GM23338 (cell line): ENCODE measurements around the gene CYP2A7. TPM values are rescaled to one million over a fixed set of nuclear protein-coding genes. Genes with fewer than 3 reads are reported as not detected.

Experiments
- ATAC-seq: fragments of 200-7000 bp; cut with Tn5 transposase; 3 replicates; pipeline ENCODE4 v1.9.1; 2020
- DNase-seq: peaks from one replicate; pipeline ENCODE4 v3.0.0-alpha.2; 2015; ENCODE audit warnings: low spot score
- H2AFZ ChIP-seq: fragments of 200-600 bp; sonication (generic); 2 replicates; pipeline ENCODE4 v1.8.0; 2016; ENCODE audit warnings: antibody characterized with exemption, mild to moderate bottlenecking, moderate library complexity
- H3F3A ChIP-seq: fragments of 200-600 bp; sonication (generic); replicated peaks from 2 replicates; pipeline ENCODE4 v1.8.0; 2017; ENCODE audit warnings: antibody characterized with exemption, mixed run types, low read depth
- H3K27ac ChIP-seq: fragments of 200-600 bp; sonication (generic); 2 replicates; pipeline ENCODE4 v1.6.1; 2016; ENCODE audit warnings: low read depth
- H3K27me3 ChIP-seq: fragments of 200-600 bp; sonication (generic); 2 replicates; pipeline ENCODE4 v1.8.0; 2016; ENCODE audit warnings: mild to moderate bottlenecking, mixed run types, moderate library complexity; ENCODE audit not compliant: insufficient read depth
- H3K36me3 ChIP-seq: fragments of 200-600 bp; sonication (generic); 2 replicates; pipeline ENCODE4 v1.8.0; 2016; ENCODE audit warnings: mild to moderate bottlenecking; ENCODE audit not compliant: insufficient read depth
- H3K4me1 ChIP-seq: fragments of 200-600 bp; sonication (generic); 2 replicates; pipeline ENCODE4 v1.8.0; 2016; ENCODE audit warnings: mild to moderate bottlenecking, moderate library complexity; ENCODE audit not compliant: insufficient read depth
- H3K4me2 ChIP-seq: fragments of 200-600 bp; sonication (generic); 2 replicates; pipeline ENCODE4 v1.7.1; 2017; ENCODE audit warnings: mixed run types
- H3K4me3 ChIP-seq: fragments of 200-600 bp; sonication (generic); 2 replicates; pipeline ENCODE4 v1.6.1; 2016; ENCODE audit warnings: mixed run types
- H3K79me2 ChIP-seq: fragments of 200-600 bp; sonication (generic); replicated peaks from 2 replicates; pipeline ENCODE4 v1.8.0; 2017; ENCODE audit warnings: mild to moderate bottlenecking; ENCODE audit not compliant: insufficient read depth
- H3K9me2 ChIP-seq: fragments of 200-600 bp; sonication (generic); 2 replicates; pipeline ENCODE4 v1.8.0; 2017; ENCODE audit not compliant: insufficient read depth
- H4K20me1 ChIP-seq: fragments of 200-600 bp; sonication (generic); replicated peaks from 2 replicates; pipeline ENCODE4 v1.8.0; 2017; ENCODE audit warnings: mild to moderate bottlenecking; ENCODE audit not compliant: insufficient read depth
- H3K27ac Mint-ChIP-seq: 2 replicates; pipeline ENCODE4 v1.8.0; 2020; ENCODE audit warnings: inconsistent platforms, mild to moderate bottlenecking, moderate library complexity, mixed read lengths
- H3K27me3 Mint-ChIP-seq: 3 replicates; pipeline ENCODE4 v1.8.0; 2022; ENCODE audit warnings: low read depth, mild to moderate bottlenecking, moderate library complexity, mixed read lengths, inconsistent platforms; ENCODE audit not compliant: insufficient read depth, poor library complexity
- H3K36me3 Mint-ChIP-seq: 3 replicates; pipeline ENCODE4 v1.8.0; 2021; ENCODE audit warnings: low read depth, mild to moderate bottlenecking, inconsistent platforms, moderate library complexity, mixed read lengths
- H3K4me1 Mint-ChIP-seq: 3 replicates; pipeline ENCODE4 v1.8.0; 2020; ENCODE audit warnings: mild to moderate bottlenecking, inconsistent platforms, mixed read lengths
- H3K4me3 Mint-ChIP-seq: 3 replicates; pipeline ENCODE4 v1.8.0; 2021; ENCODE audit warnings: moderate library complexity, mild to moderate bottlenecking, inconsistent platforms, mixed read lengths
- H3K9me3 Mint-ChIP-seq: 3 replicates; pipeline ENCODE4 v1.8.0; 2020; ENCODE audit warnings: moderate library complexity, mild to moderate bottlenecking, inconsistent platforms, mixed read lengths
- CREB1 ChIP-seq: fragments of 250-450 bp; sonication (Bioruptor Pico); IDR thresholded peaks from 2 replicates; pipeline ENCODE4 v1.5.0; 2020; ENCODE audit warnings: low read depth, mild to moderate bottlenecking, moderate library complexity
- EZH2 ChIP-seq: fragments of 200-600 bp; sonication (generic); IDR thresholded peaks from one replicate; pipeline ENCODE4 v1.8.0; 2017; ENCODE audit warnings: antibody characterized with exemption, mild to moderate bottlenecking, low read depth; ENCODE audit not compliant: unreplicated experiment
- EZH2phosphoT487 ChIP-seq: fragments of 200-600 bp; sonication (generic); IDR thresholded peaks from one replicate; pipeline ENCODE4 v1.8.1; 2018; ENCODE audit warnings: antibody characterized with exemption; ENCODE audit not compliant: unreplicated experiment
- JUNB ChIP-seq: IDR thresholded peaks from one replicate; pipeline ENCODE4 v1.6.1; 2016; ENCODE audit warnings: antibody characterized with exemption; ENCODE audit not compliant: unreplicated experiment
- NANOG ChIP-seq: IDR thresholded peaks from 2 replicates; pipeline ENCODE4 v1.6.1; 2016; ENCODE audit warnings: antibody characterized with exemption, borderline replicate concordance
- REST ChIP-seq: IDR thresholded peaks from one replicate; pipeline ENCODE4 v1.6.1; 2018; ENCODE audit warnings: antibody characterized with exemption; ENCODE audit not compliant: unreplicated experiment
- STAT1 ChIP-seq: IDR thresholded peaks from one replicate; pipeline ENCODE4 v1.6.1; 2016; ENCODE audit warnings: antibody characterized with exemption; ENCODE audit not compliant: unreplicated experiment
- ZNF331 ChIP-seq: fragments of 250-450 bp; sonication (Bioruptor Pico); IDR thresholded peaks from 2 replicates; pipeline ENCODE4 v1.5.0; 2020; ENCODE audit warnings: low read depth, mild to moderate bottlenecking, moderate library complexity
- ZNF462 ChIP-seq: fragments of 250-450 bp; sonication (Bioruptor Pico); IDR thresholded peaks from 2 replicates; pipeline ENCODE4 v1.5.0; 2020; ENCODE audit warnings: mild to moderate bottlenecking, moderate library complexity
- polyA plus RNA-seq: library from polyadenylated mRNA; unstranded; fragments of >200 nt; fragmentation: Nextera tagmentation; extraction: Ambion mirVana; gene quantifications from 2 replicates; pipeline ENCODE4 v1.2.1, GENCODE V29; 2016
- total RNA-seq: library from RNA; depleted of rRNA; stranded (reverse); fragments of >200 nt; shearing (Covaris generic); gene quantifications from 2 replicates; pipeline ENCODE4 v1.2.3, GENCODE V29; 2014
- TF ChIP-seq, protein P1 (sequence below), 2 experiments: fragments of 200-600 bp in 1 of 2; sonication (generic) in 1 of 2; conservative IDR thresholded peaks; 2 replicates each; pipeline versions ENCODE4 v1.5.1 to v1.6.1; 2016 to 2017; ENCODE audit warnings: antibody characterized with exemption in 2 of 2, low read depth in 2 of 2, mild to moderate bottlenecking in 2 of 2, moderate library complexity in 1 of 2

Gene CYP2A7
- total and polyA plus RNA-seq, 2 experiments from 2014 or later, result not detected

GRCh38 chr19:40896418-40896796 lies 14.4 kb upstream of the CYP2A7 start (continued):
- no peak for TF ChIP-seq REST
- no peak for TF ChIP-seq ZNF331 (CRISPR knock-in tag)
- TF ChIP-seq EZH2phosphoT487, result no peak
- TF ChIP-seq JUNB, result no peak

- DNase-seq, result no peak
- H3K4me3 Mint-ChIP-seq, result no peak overlapping the region
- H3K36me3 Mint-ChIP-seq, result no peaks in the 10 kb centered on the region
- Histone ChIP-seq H3K4me2 (no peak overlapping the region), H3K4me1 (no peaks in the 10 kb centered on the region), H4K20me1 (no peaks in the 10 kb centered on the region), H3K27me3 (no peaks in the 10 kb centered on the region), H3K36me3 (no peaks in the 10 kb centered on the region), H3K79me2 (no peaks in the 10 kb centered on the region), H2AFZ (no peak overlapping the region), H3K9me2 (no peaks in the 10 kb centered on the region), H3K4me3 (no peak overlapping the region), H3F3A (no peaks in the 10 kb centered on the region), H3K27ac (no peak overlapping the region)
- peaks cover 10% of the 10 kb centered on the region for H3K27me3 Mint-ChIP-seq
- no peak for ATAC-seq
- no peaks in the 10 kb centered on the region for H3K4me1 Mint-ChIP-seq
- no peak overlapping the region for H3K27ac Mint-ChIP-seq
- H3K9me3 Mint-ChIP-seq, result no peaks in the 10 kb centered on the region
- TF ChIP-seq STAT1 (no peak), ZNF462 (CRISPR knock-in tag) (no peak), EZH2 (no peak), EZH2phosphoT487 (no peak), JUNB (no peak), ZNF331 (CRISPR knock-in tag) (no peak), NANOG (no peak), CREB1 (CRISPR knock-in tag) (no peak), REST (no peak)
- TF ChIP-seq, protein P1, sequence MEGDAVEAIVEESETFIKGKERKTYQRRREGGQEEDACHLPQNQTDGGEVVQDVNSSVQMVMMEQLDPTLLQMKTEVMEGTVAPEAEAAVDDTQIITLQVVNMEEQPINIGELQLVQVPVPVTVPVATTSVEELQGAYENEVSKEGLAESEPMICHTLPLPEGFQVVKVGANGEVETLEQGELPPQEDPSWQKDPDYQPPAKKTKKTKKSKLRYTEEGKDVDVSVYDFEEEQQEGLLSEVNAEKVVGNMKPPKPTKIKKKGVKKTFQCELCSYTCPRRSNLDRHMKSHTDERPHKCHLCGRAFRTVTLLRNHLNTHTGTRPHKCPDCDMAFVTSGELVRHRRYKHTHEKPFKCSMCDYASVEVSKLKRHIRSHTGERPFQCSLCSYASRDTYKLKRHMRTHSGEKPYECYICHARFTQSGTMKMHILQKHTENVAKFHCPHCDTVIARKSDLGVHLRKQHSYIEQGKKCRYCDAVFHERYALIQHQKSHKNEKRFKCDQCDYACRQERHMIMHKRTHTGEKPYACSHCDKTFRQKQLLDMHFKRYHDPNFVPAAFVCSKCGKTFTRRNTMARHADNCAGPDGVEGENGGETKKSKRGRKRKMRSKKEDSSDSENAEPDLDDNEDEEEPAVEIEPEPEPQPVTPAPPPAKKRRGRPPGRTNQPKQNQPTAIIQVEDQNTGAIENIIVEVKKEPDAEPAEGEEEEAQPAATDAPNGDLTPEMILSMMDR (conservative IDR thresholded peaks at IDR 0.05; ENCODE audit: low read depth in 2 of 2), result no peak
Observed at GRCh38 chr19:40893112-40893511, 11.1 kb upstream of the CYP2A7 start.
